ENCODE data around the gene INAFM1.
A peak's percentile ranks its signal among the peaks of the same experiment; 100 is the strongest.
"Not testable (repeated sequence)": the region's sequence is repeated elsewhere in the genome, so short reads cannot be mapped to it uniquely, and the experiment has no call there.

Gene INAFM1

DNA sequence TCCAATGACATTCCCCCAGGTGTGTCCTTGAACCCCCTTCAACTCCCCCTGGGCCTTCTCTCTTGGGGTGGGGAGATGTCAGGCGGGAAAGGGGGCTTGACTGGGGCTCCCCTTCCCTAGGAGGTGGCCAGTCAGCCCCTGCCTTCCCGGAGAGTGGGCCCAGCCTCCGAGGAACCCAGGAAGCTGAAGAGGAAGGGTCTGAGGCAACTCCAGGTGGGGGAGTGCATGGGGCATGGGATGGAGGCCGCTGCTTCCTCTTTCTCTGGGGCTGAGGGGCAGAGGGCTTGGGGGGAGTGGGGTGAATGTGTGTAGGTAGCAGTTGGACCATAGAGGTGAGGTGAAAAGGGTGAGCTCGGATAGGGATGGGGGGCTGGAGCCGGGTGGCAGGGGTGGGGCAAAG is 2.7 kb upstream of the INAFM1 start:
- DNase-seq, result no peak

DNA sequence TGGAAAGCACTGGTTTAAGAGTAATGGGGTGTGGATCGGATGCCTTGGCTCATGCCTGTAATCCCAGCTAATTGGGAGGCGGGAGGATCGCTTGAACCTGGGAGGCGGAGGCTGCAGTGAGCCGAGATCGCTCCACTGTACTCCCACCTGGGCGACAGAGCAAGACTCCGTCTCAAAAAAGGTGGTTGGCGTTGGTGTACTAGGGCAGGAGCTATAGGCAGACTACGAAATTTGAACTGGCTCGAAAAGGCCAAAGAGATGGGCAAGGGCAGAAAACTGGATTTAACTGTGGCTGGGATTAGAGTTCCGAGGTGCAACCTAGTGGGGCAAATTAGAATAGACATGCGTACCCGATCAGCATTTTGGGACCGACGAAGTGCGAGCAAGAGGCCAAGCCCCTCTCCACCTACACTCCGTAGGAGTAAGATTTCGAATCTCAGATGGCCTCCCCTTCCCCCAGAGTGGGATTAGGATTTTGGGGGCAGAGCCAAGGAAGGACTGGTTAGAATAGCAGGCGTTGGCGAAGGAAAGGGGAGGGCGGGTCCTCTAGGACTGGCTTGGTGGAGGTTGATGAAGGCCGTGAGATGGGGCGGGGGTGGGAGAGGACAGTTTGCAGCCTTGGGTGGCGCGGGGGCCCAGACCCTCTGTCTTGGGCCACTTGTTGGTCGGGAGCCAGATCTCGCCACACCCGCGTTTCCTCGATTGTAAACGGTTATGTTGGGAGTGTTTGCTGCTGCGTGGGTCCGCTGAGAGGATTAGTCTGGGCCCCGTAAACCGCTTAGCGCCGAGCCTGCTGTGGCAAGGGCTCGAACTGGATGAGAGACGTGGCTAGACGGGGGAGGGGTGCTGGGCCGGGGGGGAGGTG is 2.0 kb upstream of the INAFM1 start:
- DNase-seq, result no peak

DNA sequence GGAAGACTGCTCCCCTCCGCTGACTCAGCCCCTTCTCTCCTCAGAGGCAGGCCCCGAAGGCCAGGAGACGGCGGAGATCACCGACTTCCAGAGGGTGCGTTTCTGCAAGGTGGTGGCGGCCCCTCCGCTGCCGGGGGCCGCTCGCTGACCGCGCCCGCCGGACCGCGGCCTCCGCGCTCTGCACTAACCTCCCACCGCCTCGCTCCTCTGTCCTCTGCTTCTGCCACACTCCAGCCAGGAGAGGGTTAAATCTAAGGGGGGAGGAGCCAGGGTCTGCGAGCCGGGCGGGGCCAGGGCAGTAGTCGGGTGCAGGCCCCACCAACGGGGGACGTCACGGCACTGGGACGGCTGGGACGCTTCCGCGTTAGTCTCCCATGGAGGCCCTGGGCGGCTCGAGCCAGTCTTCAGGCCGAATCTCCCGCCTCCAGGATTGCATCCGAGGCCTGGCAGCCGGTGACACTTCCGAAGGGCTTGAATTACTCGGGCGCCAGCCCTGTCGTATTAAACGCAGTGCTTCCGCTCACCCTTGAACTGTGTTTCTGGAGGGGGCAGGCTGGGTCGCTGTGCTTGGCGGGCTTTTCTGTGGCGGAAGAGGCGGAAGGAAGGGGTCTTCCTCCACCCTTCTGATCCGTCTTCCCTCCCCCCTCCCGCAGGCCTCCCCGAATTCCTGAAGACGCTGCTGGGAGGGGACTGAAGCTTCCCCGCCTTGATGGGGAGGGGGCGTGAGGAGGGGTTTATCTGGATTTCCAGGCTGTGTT is 1.2 kb upstream of the INAFM1 start:
- peak; percentile 87 for DNase-seq

DNA sequence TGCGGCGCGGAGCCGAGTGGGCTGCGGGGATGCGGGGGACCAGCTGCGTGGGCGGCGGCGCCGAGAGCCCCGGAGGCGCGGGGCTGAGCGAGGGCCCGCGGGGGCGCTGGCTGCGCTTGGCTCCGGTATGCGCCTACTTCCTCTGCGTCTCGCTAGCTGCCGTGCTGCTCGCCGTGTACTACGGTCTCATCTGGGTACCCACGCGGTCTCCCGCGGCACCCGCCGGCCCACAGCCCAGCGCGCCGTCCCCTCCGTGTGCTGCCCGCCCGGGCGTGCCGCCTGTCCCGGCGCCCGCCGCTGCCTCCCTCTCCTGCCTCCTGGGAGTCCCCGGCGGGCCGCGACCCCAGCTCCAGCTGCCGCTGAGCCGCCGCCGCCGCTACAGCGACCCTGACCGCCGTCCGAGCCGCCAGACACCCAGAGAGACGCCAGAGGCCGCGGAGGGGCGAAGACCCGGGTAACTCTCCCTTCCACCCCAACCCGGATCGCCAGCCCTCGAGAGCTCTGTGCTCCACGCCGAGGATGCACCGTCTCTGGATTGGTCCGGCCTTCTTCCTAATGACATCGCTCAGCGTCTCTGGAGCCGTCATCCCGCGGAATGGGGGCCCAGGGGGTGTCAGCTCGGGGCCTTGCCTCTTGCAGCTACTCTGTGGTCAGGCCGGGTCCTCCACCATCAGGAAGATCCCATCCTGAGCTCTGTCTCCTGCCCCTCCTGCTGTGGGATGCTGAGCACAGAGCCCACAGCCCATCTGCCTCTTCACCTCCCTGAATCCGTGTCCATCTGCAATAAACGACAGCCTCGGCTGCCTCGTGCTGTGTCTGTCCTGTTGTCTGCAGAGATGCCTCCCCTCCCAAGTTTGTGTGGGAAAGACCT is 441 bp downstream of the INAFM1 start:
- DNase-seq, result no peak

DNA sequence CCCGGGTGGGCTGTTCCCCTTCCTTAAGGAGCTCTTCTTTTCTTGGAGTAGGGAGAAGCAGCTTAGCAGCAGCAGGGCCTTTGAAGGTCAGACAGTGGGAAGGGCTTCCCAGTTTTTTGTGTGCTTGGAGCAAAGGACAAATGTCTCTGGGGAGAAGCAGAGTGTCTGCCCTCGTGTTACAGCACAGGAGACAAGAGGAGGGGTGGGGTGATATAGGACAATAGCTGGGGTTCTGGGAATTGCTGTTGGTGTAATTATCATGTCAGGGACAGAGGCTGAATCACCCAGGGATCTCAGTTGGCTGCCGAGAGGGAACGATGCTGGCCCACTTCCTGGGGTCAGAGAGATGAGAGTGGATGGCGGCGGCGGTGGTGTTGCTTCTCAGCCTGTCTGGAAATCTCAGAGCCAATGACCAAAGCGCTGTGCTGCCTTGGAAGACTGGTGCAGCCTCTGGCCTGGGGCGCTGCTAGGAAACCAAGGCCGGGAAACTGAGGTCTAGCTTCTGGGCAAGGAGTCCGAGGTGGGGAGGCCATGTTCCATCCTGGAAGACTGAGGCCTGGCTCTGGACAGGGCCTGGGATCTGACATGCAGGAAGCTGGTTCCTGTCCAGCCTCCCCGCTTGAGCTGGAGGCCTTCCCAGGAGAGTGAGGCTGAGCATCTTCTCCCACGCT is 1.2 kb downstream of the INAFM1 start:
- DNase-seq, result no peak

DNA sequence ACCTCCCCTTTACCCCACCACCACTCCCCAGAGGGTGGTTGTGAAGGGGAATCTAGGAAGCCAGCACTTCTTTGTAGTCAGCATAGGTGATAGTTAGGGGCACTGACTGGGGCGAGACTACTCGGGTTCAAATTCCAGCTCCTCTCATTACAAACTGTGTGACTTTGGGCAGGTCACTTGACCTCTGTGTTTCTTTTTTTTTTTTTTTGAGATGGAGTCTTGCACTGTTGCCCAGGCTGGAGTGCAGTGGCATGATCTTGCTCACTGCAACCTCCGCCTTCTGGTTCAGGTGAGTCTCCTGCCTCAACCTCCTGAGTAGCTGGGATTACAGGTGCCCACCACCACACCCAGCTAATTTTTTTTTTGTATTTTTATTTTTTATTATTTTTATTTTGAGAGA is 1.8 kb downstream of the INAFM1 start:
- not testable (repeated sequence) for DNase-seq

DNA sequence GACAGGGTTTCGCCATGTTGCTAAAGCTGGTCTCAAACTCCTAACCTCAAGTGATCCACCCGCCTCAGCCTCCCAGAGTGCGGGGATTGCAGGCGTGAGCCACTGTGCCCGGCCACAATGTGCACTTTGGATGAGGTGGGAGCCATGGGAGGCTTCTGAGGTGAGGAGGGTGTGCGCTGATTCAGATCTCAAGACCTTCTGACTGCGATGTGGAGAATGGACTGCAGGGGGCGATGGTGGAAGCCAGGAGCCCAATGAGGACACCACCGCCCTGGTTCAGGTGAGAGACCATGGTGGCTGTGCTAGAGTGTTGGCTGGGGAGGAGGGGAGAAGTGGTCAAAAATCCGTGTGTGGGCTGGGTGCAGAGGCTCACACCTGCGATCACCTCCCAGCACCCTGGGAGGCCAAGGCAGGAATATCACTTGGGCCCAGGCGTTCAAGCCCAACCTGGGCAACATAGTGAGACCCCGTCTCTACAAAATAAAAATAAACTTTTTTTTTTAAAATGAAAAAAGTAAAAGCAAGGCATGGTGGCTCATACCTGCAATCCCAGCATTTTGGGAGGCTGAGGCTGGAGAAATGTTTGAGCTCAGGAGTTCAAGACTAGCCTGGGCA is 5.6 kb downstream of the INAFM1 start:
- DNase-seq, result peak; percentile 58

DNA sequence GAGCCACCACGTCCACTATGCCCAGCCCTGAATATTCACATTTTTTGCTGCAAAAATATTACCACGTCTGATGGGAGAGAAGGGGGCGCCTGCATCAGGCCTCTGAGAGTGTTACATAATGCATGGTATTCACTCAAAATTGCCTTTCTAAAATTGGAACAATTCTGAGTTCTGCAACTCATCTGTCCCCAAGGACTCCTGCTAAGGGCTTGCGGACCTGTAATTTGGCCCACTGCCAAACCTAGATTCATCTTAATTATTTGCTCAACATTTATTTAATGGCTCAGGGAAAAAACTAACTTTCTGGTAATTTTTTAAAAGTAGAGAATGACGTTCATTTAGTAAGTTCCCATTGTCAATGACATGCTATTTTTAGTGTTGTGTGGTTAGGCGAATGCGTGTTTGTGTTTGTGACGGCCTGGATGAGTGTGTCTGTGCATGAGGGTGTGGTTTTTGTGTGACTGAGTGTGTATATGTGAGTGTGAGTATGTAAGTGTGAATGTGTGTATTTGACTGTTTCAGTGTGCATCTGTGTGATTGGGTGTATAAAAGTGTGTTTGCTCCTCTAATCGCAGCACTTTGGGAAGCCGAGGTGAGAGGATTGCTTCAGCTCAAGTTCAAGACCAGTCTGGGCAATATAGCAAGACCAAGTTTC is 8.8 kb downstream of the INAFM1 start:
- DNase-seq, result no peak

DNA sequence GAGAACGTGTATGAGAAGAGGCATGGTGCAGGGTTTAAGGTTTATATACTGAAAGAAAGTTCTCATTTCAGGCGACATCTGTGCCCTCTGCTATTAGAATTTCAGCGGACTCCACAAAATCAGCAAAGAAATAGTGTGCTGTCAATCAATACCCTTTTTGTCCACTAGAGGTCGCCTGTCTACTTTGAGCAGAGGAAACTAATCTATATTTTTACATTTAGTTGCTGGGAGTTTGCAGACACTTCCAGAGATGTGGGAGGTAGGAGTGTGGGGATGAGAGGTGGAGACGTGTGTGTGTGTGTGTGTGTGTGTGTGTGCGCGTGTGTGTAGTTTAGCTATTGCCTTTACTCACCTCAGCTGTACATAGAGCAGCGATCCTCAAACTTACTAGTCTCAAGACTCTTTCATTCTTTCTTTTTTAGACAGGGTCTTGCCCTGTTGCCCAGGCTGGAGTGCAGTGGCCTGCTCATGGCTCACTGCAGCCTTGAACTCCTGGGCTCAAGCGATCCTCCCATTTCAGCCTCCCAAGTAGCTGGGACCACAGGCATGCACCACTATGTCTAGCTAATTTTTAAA is 9.7 kb downstream of the INAFM1 start:
- no peak for DNase-seq

DNA sequence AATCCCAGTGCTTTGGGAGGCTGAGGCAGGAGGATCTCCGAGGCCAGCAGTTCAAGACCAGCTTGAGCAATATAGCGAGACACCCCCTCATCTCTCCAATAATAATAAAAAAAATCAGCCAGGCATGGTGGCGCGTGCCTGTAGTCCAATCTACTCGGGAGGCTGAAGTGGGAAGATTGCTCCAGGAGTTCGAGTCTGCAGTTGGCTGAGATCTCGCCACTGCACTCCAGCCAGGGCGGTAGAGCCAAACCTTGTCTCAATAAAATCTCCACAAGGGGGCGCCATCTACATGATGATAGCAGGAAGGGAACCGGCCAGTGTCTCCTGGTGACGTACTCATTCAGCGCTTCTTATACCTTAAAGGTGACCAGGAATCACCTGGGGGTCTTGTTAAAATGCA is 21.4 kb downstream of the INAFM1 start:
- DNase-seq, result peak; percentile 71

DNA sequence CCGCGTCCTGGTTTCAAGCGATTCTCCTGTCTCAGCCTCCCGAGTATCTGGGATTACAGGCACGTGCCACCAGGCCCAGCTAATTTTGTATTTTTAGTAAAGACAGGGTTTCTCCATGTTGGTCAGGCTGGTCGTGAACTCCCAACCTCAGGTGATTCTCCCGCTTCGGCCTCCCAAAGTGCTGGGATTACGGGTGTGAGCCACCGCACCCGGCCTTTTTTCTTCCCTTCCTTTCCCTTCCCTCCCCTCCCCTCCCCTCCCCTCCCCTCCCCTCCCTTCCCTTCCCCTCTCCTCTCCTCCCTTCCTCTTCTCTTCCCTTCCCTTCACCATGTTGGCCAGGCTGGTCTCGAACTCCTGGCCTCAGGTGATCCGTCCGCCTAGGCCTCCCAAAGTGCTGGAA is 26.2 kb downstream of the INAFM1 start:
- DNase-seq, result not testable (repeated sequence)

DNA sequence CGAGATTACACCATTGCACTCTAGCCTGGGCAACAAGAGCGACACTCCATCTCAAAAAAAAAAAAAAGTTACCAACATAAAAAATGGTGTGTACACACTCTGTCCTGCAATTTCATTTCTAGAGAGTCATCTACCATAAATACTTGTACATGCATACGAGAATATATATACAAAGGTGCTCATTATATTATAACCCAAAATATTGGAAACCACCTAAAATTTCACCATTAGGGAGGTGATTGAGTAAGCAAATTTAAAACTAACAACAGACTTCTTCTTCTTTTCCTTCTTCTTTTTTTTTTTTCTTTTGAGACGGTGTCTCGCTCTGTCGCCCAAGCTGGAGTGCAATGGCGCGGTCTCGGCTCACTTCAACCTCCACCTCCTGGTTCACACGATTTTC is 27.6 kb downstream of the INAFM1 start:
- DNase-seq, result no peak

DNA sequence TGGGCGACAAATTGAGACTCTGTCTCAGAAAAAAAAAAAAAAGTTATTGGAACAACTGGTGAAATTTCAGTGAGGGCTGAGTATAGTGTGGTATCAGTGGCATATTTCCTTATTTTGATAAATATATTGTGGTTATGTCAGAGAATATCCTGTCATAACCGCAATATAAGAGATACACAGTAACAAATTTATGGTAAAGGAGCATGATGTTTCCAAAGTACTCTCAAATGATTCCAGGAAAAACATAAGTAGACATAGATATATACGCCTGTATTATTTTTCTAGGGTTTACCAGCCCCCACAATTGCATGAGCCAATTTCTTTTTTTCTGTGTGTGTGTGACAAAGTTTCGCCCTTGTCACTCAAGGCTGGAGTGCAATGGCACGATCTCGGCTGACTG is 29.3 kb downstream of the INAFM1 start:
- DNase-seq, result no peak

DNA sequence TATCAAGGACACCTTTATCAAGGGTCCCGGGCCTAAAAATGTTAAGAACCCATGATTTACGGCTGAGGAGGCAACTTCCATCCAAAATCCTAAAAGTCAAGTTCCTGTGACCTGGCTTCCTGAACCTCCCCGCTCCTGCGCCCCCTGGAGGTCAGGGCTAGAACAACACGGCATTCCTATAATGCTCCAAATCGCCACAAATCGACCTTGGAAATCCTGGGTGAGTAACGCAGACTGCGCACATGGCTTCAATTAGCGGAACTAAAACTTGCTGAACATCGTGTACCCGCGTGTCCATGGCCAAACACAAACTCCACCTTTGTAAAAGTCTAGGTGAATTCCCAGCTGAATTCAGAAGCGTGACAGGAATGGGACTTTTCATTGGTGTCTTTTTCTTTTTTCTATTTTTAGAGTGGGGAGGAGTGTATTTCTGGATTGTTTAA is 30.6 kb downstream of the INAFM1 start:
- DNase-seq, result peak; percentile 55

DNA sequence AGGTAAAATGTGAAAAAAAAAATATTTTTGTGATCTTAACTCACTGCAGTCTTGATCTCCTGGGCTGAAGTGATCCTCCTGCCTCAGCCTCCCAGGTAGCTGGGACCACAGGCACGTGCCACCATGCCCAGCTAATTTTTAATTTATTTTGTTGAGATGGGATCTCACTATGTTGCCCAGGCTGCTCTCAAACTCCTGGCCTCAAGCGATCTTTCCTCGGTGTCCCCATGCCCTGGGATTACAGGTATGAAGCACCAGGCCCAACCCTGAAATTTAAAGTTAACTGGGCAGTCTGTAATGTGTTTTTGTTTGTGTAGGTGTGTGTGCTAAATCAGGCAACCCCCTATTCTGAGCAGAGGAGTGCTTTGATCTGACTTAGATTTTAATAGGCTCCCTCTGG is 31.6 kb downstream of the INAFM1 start:
- DNase-seq, result no peak

DNA sequence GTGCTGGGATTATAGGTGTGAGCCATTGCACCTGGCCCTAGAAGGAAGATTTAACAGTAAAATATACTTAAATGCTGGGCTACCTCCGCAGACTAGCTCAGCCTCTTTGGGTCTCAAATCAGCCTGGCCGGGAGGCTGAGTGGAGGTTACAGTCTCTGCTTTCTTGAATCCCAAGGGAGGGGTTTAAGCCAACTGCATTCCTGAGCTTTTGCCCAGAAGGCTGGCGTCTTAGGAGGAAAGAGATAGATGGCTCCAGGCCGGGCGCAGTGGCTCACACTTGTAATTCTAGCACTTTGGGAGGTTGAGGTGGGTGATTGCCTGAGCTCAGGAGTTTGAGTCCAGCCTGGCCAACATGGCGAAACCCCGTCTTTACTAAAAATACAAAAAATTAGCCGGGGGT is 34.4 kb downstream of the INAFM1 start:
- no peak for DNase-seq

DNA sequence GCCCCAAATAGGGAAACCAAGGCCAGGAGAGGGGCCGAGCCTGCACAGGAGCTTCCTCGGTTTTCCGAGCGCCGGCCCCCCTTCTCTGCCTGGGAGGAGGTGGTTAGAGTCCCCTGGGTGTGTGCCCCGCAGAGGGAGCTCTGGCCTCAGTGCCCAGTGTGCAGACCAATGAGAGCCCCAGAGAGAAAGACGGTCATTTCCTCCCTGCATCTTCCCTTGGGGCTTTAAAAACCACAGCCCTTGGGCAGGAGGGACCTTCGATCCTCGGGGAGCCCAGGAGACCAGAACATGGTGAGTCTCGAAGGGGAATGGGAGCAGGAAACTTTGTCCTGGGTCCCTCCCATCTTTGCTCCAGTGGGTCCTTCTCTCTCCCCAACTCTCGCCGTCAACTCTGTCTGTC is 34.9 kb downstream of the INAFM1 start, which contains the start of gene C5AR1:
C5AR1 (plus strand) TSS at position 254 of the 400 bp plus-strand sequence; CDS start at position 289, 35 bp downstream.
- DNase-seq, result no peak

DNA sequence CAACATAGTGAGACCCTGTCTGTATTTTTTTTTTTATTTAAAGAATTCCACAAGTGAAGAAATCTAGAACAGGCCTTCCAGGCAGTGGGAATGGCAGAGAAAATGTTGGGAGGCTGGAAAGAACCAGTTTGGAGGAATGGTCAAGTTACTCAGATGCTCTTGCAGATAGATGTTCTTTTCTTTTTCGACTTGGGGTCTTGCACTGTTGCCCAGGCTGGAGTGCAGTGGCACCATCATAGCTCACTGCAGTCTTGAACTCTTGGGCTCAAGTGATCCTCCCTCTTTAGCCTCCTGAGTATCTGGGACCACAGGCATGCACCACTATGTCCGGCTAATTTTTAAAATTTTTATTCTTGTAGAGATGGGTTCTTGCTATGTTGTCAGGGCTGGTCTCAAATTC is 35.6 kb downstream of the INAFM1 start:
- DNase-seq, result no peak

DNA sequence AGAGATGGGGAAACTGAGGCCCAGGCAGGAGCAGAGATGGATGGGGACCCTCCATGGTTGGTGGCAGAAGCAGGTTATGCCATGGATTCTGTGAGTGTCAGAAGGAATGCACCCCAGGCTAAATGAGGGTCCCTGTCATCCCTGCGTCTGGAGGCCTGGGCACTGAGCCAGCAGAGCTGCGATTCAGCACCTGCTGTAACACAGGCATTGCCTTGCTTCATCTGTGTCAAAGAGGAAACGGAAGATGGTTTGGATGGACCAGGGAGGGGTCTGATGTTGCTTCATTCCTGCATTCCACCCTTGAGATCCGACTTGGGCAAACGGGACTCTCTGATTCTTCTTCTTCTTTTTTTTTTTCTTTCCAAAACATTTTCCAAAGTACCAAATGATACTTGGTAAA is 36.1 kb downstream of the INAFM1 start:
- DNase-seq, result no peak

DNA sequence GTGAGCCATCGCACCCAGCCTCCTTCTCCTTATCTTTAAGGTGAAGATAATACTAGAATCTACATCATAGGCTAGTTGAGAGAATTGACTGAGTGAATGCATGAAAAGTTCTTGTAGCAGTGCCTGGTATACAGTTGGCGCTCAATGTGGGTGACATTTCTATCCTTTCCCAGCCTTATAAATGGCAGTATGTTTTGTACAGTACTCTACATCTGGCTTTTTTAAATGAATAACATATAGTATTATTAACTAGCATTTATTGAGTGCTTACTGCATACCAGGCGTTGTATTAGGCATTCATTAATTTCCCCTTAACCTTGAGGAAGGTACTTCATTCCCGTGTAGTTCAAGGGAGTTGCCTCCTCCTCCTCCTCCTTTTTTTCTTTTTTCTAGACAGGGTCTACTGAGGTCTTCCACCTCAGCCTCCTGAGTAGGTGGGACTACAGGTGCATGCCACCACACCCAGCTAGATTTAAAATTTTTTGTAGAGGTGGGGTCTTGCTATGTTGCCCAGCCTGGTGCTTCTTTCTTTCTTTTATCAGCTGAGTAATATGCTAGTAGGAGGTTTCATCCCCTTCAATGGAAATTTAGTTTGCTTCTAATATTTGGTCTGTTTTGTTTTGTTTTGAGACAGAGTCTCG is 37.8 kb downstream of the INAFM1 start:
- DNase-seq, result no peak

Measured in activated CD4-positive, alpha-beta T cell treated with anti-CD3 and anti-CD28 coated beads, Interleukin-2, amount 50 U/mL, for 1 hour (primary cell).